HG02759 (cell line): ENCODE measurements around the gene PAXX.
"Not testable (repeated sequence)": the region's sequence is repeated elsewhere in the genome, so short reads cannot be mapped to it uniquely, and the experiment has no call there.

ENCODE experiments used
- ATAC-seq: cut with Tn5 transposase; IDR thresholded peaks from one replicate; pipeline ENCODE4 v1.9.1; 2021; ENCODE audit warnings: mild to moderate bottlenecking, moderate library complexity; ENCODE audit not compliant: unreplicated experiment

The PAXX gene

GRCh38 chr9:137029058-137029936 lies 37.1 kb downstream of the PAXX start:
- no peak for ATAC-seq

GRCh38 chr9:137030006-137030405 lies 37.8 kb downstream of the PAXX start:
- no peak for ATAC-seq

- no peak for ATAC-seq
These were observed 38.6 kb downstream of the PAXX start for GRCh38 chr9:137030538-137031527.

DNA sequence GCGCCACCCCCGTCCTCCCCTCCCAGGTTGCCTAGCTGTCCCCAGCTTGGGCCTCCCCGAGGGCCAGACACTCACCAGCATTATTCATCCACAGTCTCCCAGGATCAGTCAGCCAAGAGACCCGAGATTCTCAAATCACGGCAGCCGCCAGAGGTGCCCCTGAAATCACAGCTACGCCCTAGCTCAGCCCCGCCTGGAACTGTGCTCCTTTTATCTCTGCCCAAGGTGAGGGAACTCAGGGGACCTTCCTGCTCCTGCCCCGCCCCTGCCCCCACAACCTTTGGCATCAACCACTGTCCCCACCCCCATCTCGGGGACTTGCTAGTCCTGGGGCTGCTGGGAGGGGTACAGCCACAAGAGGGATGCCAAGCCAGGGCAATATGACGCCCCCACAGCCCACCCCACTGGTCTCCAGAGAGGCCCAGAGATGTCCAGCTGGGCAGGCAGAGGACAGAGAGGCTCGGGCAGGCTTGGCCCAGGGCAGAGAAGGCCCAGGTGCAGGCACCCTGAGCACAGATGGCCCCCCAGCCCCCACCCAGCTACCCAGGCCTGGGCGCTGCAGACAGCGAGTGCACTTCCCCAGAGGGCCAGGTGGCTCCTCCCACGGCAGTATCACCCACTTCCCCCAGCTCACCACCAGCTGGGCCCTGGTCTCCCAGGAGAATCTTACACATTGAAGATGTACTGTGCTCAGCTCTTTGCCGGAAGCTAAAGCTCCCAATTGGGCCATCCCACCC lies 39.9 kb downstream of the PAXX start, which contains the start of gene FUT7:
Gene FUT7 (minus strand): TSS at position 185 of the 737 bp plus-strand sequence. CDS start 97 bp downstream, at position 88.
- ATAC-seq: no peak

GRCh38 chr9:137032858-137033257 lies 40.6 kb downstream of the PAXX start:
- no peak for ATAC-seq

- ATAC-seq: not testable (repeated sequence)
These were observed 41.3 kb downstream of the PAXX start for GRCh38 chr9:137033481-137033880.

DNA sequence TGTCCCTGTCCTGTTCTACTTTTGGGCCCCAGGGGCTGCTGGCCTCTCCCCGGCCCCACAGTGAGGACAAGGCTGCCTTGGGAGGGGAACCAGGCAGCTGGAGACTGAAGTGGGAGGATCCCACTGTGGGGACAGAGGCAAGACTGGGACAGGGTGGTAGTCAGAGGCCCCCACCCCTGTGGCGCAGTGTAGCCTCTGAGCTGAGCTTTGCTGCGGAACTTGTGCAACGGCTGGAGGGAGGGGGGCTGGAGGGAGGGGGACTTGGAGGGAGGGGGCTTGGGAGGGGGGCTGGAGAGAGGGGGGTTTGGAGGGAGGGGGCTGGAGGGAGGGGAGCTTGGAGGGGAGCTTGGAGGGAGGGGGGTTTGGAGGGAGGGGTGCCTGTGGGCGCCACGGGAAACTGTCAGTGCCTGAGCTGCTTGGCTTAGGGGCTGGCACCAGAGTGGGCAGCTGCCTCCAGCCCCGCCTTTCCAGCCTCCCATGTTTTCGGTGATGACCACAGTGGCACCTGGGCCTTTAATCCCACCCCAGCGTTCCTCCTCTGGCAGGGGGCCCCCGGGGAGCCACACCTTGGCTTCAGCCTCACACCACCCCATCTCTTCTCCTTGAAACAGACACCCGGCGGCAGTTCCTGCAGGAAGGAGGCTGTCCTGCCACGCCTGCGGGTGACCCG lies 42.0 kb downstream of the PAXX start:
- ATAC-seq: peak; percentile 16

GRCh38 chr9:137034709-137035506 lies 42.7 kb downstream of the PAXX start:
- peak; percentile 64 for ATAC-seq

DNA sequence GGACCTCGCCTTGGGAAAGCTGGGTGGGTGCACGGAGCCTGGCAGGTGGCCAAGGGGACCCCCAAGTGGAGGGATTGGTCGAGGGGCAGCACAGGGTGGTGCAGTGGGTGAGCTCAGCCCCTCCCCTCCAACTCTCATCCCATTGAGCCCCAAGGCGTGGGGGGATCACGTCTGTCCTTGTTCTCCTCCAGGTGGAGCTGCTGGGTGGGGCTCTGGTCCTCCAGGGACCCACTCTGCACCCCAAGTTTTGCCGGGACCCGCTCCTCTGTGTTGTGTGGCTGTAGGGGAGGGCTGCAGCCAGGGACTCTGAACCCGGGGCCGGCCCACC lies 43.2 kb downstream of the PAXX start:
- ATAC-seq: no peak

GRCh38 chr9:137035937-137036336 lies 43.7 kb downstream of the PAXX start:
- ATAC-seq: no peak

DNA sequence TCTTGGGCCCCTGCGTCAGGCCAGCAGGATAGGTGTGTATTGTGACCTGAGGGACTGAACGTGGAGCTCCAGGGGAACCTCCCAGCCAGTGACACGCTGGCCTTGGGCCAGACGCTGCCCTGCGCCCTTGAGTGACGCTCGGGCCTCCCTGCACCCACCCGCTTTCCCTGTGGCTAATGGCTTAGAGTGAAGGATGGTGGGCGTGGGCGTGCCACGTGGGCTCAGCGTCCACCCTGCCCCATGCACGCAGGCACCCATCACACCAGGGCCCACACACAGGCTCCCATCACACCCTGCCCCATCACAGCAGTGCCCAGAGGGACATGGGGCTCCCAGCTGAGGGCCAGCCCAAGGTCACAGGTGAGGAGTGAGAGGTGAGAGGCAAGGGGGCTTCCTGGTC lies 44.8 kb downstream of the PAXX start:
- ATAC-seq: no peak

DNA sequence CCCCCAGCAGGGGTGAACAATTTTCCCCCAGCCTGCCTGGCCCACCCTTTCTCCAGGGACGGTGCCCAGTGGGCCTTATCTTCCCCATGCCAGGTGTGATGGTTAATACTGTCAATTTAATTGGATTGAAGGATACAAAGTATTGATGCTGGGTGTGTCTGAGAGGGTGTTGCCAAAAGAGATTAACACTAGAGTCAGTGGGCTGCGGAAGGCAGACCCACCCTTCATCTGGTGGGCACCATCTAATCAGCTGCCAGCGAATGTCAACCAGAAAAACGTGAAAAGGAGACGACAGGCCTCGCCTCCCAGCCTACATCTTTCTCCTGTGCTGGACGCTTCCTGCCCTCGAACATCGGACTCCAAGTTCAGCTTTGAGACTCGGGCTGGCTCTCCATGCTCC lies 45.3 kb downstream of the PAXX start:
- ATAC-seq: no peak

DNA sequence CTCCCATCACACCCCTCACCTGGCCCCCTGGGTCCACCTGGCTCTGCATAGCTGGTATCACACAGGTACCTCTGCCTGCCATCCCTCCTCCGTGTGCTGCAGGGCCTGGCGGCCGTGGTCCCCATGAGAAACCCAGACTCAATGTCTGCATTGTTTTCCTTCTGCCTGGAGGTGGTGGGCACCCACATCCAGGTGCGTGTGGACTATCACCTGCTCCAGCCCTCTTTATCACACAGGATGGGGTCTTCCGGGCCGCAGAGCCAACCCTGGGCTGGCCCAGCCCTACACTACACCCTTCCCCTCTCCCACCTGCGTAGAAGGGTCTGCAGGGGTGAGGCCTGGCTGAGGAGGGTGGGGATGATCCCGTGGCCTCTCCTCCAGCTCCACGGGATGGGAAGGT lies 46.7 kb downstream of the PAXX start:
- no peak for ATAC-seq

DNA sequence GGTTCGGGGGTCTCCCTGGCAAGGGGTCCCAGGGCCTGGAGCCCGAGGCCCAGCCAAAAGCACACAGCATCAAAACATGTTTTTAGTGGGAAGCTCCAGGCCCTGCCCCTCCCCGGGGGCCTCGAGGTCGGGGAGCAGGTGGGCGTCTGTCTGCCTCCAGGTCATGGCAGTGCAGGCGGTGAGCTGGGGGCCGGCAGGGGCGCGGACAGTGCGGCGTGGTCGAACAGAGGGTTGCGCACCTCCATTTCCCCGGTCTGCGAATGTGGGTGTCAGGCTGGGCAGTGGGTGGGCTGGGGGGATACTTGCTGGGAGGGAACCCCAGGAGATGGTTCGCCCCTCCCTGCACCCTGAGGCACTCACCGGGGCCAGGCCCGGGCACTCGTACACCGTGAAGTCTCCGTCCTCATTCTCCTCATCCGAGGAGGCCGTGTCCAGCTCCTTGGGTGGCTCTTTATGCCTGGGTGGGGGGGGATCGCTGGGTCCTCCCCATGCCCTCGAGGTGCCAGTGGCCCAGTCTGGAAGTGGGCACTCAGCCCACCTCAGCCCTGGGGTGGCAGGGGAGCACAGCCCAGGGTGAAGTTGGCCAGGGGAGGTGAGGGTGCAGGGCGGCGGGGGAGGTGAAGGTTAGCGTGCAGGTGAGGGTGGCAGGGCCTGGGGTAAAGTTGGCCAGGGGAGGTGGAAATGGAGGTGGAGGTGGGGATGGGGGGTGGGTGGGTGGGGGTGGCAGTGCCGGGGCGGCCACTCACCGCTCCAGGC lies 47.6 kb downstream of the PAXX start:
- no peak for ATAC-seq

- ATAC-seq: no peak
These were observed 48.3 kb downstream of the PAXX start for GRCh38 chr9:137040568-137040967.

- ATAC-seq: no peak
These were observed 48.9 kb downstream of the PAXX start for GRCh38 chr9:137041124-137041523.

DNA sequence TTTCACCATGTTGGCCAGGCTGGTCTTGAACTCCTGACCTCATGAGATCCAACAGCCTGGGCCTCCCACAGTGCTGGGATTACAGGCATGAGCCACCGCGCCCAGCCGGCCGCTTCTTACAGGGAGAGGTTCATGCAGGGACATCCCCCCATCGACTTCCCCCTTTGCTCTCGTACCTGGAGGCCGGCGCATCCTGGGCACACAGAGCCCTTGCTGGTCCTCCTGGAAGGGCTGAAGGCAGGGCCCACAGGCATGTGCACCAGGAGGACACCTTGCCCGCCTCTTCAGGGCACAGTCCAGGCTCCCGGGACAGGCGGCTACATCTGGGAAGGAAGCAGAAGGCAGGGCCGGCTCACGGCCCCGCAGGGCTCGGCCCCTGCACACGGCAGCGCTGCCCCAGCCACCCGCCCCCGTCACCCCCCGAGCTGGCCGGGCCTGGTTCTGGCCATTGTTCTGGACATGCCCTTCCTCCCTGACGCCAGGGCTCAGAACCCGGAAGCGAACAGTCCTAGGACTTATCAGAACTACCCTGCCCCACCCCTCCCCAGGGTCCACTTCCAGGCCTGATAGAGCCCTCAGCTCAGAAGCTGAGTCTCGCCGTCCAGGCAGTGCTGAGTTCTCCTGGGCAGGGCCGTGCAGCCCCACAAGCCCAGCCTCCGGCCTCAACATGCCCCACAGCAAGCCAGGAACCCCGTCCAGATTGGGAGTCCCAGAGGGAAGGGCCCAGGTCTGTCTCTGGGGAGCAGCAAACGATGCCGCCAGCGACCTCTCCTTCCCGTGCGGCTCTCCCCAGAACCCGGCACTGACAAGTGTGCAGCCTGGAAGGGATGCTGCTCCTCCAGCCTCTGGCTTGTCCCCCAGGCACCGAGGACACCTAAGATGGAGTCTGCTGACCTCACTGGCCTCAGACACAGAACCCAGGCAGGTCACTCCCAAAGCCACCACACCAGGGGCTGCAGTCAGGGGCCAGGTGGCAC lies 50.8 kb downstream of the PAXX start:
- no peak for ATAC-seq
